Dermis microvascular lymphatic vessel endothelial cell (primary cell): ENCODE results near the gene GOLPH3L. TPM values are rescaled to one million over a fixed set of nuclear protein-coding genes. Genes with fewer than 3 reads are reported as not detected.
"Not testable (repeated sequence)": the region's sequence is repeated elsewhere in the genome, so short reads cannot be mapped to it uniquely, and the experiment has no call there.

Experiments used
- DNase-seq, 2 donors: peaks; one replicate each; pipeline versions ENCODE4 v3.0.0 to v3.0.0-alpha.2; 2010; ENCODE audit warnings: low read depth in 2 of 2
- total RNA-seq: library from RNA; depleted of rRNA; stranded (reverse); fragments of >200 nt; gene quantifications from 2 replicates; pipeline ENCODE4 v1.2.1, GENCODE V29; 2014

Gene GOLPH3L
- total RNA-seq, 1 donor from 2014 or later = 10.7 TPM

GRCh38 chr1:150660584-150660983 is 36.4 kb downstream of the GOLPH3L start:
- DNase-seq = no peak

- DNase-seq = not testable (repeated sequence)
These were observed 39.9 kb downstream of the GOLPH3L start for GRCh38 chr1:150657064-150657463.

- not testable (repeated sequence) for DNase-seq
These were observed 42.3 kb downstream of the GOLPH3L start for GRCh38 chr1:150654635-150655034.

GRCh38 chr1:150650193-150650592 is 46.8 kb downstream of the GOLPH3L start:
- no peak for DNase-seq

GRCh38 chr1:150649441-150650075 is 47.4 kb downstream of the GOLPH3L start:
- DNase-seq = no peak

GRCh38 chr1:150642296-150642695 is 54.7 kb downstream of the GOLPH3L start:
- DNase-seq = no peak

- not testable (repeated sequence) for DNase-seq
These were observed 55.7 kb downstream of the GOLPH3L start for GRCh38 chr1:150641126-150641815.

- DNase-seq = not testable (repeated sequence)
These were observed 58.5 kb downstream of the GOLPH3L start for GRCh38 chr1:150638430-150638829.

- DNase-seq = not testable (repeated sequence)
These were observed 61.9 kb downstream of the GOLPH3L start for GRCh38 chr1:150634839-150635622.

GRCh38 chr1:150629115-150629928 is 67.6 kb downstream of the GOLPH3L start, which contains the start of gene ENSA:
TSS of gene ENSA (minus strand) at chr1:150629612. CDS start at chr1:150629470, 142 bp downstream.
- DNase-seq = peak; percentile 100

GRCh38 chr1:150628766-150629114 is 68.2 kb downstream of the GOLPH3L start:
- DNase-seq = no peak

- DNase-seq = no peak
These were observed 69.0 kb downstream of the GOLPH3L start for GRCh38 chr1:150627826-150628410.

- no peak for DNase-seq
These were observed 70.8 kb downstream of the GOLPH3L start for GRCh38 chr1:150626150-150626549.

GRCh38 chr1:150624546-150624945 is 72.4 kb downstream of the GOLPH3L start:
- DNase-seq = not testable (repeated sequence)

- DNase-seq = not testable (repeated sequence)
These were observed 72.8 kb downstream of the GOLPH3L start for GRCh38 chr1:150624134-150624533.

GRCh38 chr1:150622303-150622975 is 74.5 kb downstream of the GOLPH3L start:
- peak in 1 of 2 donors; percentile 66 for DNase-seq

- DNase-seq = peak; percentile 66 to 83
These were observed 75.3 kb downstream of the GOLPH3L start for GRCh38 chr1:150621497-150622302.

- no peak for DNase-seq
These were observed 76.0 kb downstream of the GOLPH3L start for GRCh38 chr1:150620919-150621318.
